K562 (cell line): Measurements from ENCODE around the gene PAN2. TPM values are rescaled to one million over a fixed set of nuclear protein-coding genes. Genes with fewer than 3 reads are reported as not detected.
A peak's percentile ranks its signal among the peaks of the same experiment; 100 is the strongest.

Experiments
- CEBPG ChIP-seq, 3 experiments: fragments of 200-800 bp in 1 of 3; sonication (Bioruptor generic) in 1 of 3; sonication (generic) in 1 of 3; formaldehyde crosslinking in 1 of 3; IDR thresholded peaks in 2 of 3; conservative IDR thresholded peaks in 1 of 3; 2 replicates each; pipeline versions ENCODE4 v1.6.1 to v1.8.0; 2016 to 2022; ENCODE audit warnings: missing compliant biosample characterization in 2 of 3, missing genetic modification characterization in 2 of 3, mild to moderate bottlenecking in 1 of 3, missing genetic modification reagents in 1 of 3
- ETV1 ChIP-seq: fragments of 450-650 bp; conservative IDR thresholded peaks from 2 replicates; pipeline ENCODE4 v1.6.1; 2016; ENCODE audit warnings: missing genetic modification characterization, control low read depth, low read depth, missing compliant biosample characterization
- LCOR ChIP-seq: sonication (generic); formaldehyde crosslinking; IDR thresholded peaks from 2 replicates; pipeline ENCODE4 v1.8.0; 2022; ENCODE audit warnings: mild to moderate bottlenecking, missing genetic modification reagents
- MED1 ChIP-seq: sonication (generic); formaldehyde crosslinking; IDR thresholded peaks from 2 replicates; pipeline ENCODE4 v1.8.1; 2023; ENCODE audit warnings: missing genetic modification reagents, borderline replicate concordance
- NEUROD1 ChIP-seq: fragments of 150-350 bp; IDR thresholded peaks from 2 replicates; pipeline ENCODE4 v1.6.1; 2014; ENCODE audit warnings: borderline replicate concordance, low read length, low read depth; ENCODE audit not compliant: partially characterized antibody
- NFE2L1 ChIP-seq: fragments of 450-650 bp; IDR thresholded peaks from 2 replicates; pipeline ENCODE4 v1.6.1; 2016; ENCODE audit warnings: missing genetic modification characterization, low read depth, mild to moderate bottlenecking, missing compliant biosample characterization, moderate library complexity, borderline replicate concordance
- PHF20 ChIP-seq: fragments of 450-650 bp; IDR thresholded peaks from 2 replicates; pipeline ENCODE4 v1.6.1; 2018; ENCODE audit not compliant: partially characterized antibody
- RHOXF2B ChIP-seq: fragments of 250-450 bp; sonication (Bioruptor Pico); conservative IDR thresholded peaks from 2 replicates; pipeline ENCODE4 v1.5.1; 2021
- SIN3A ChIP-seq, 2 experiments: fragments of 150-350 bp in 1 of 2; IDR thresholded peaks; 2 replicates each; pipeline ENCODE4 v1.6.1; 2011 to 2016; ENCODE audit warnings: borderline replicate concordance in 2 of 2, low read depth in 2 of 2, low read length in 2 of 2, mild to moderate bottlenecking in 2 of 2, moderate library complexity in 2 of 2; ENCODE audit not compliant: control insufficient read depth in 1 of 2
- TBP ChIP-seq: optimal IDR thresholded peaks from 2 replicates; pipeline ENCODE3; 2011; ENCODE audit warnings: low read depth, low read length, improper control_type of control experiment
- ZNF274 ChIP-seq: IDR thresholded peaks from 2 replicates; pipeline ENCODE4 v1.6.1; 2011; ENCODE audit warnings: low read depth, mild to moderate bottlenecking, low read length, moderate library complexity, borderline replicate concordance
- ZNF444 ChIP-seq: fragments of 250-450 bp; sonication (Bioruptor Pico); IDR thresholded peaks from 2 replicates; pipeline ENCODE4 v1.4.0; 2020; ENCODE audit warnings: mild to moderate bottlenecking, moderate library complexity
- ZNF589 ChIP-seq: fragments of 200-800 bp; sonication (Bioruptor generic); IDR thresholded peaks from 2 replicates; pipeline ENCODE4 v1.6.1; 2016; ENCODE audit warnings: low read depth, missing genetic modification characterization, missing compliant biosample characterization
- polyA plus RNA-seq, 8 experiments: library from polyadenylated mRNA; depleted of rRNA in 4 of 8; stranded (reverse) in 5 of 8; unstranded in 3 of 8; fragments of >200 nt; fragmentation: Nextera tagmentation in 2 of 8; fragmentation: Illumina TruSeq in 1 of 8; extraction: Ambion mirVana in 2 of 8; extraction: Trizol in 1 of 8; gene quantifications; 2 replicates each; pipeline versions ENCODE4 v1.2.1 to v1.2.3, GENCODE V29; 2011 to 2014; ENCODE audit warnings: inconsistent platforms in 1 of 8, missing spikeins in 1 of 8
- small RNA-seq: library from RNA; depleted of rRNA; stranded (forward); fragments of <200 nt; gene quantifications from one replicate; pipeline ENCODE3, GENCODE V24; 2014
- total RNA-seq, 7 experiments: library from RNA; depleted of rRNA in 6 of 7; stranded (reverse); fragments of >200 nt in 6 of 7; fragmentation: Illumina TruSeq in 2 of 7; extraction: Trizol in 2 of 7; gene quantifications; 2 replicates each; pipeline versions ENCODE4 v1.2.1 to v1.2.3, GENCODE V29; 2011 to 2021; ENCODE audit warnings: low replicate concordance in 1 of 7
- TF ChIP-seq, protein P1 (sequence below): fragments of 450-650 bp; formaldehyde crosslinking; IDR thresholded peaks from 2 replicates; pipeline ENCODE4 v1.4.0; 2022; ENCODE audit warnings: missing genetic modification characterization

Gene PAN2
- total and polyA plus RNA-seq, 9 of the 15 experiments (the other 6 are each of a cell fraction or from before 2014, with no cell fraction given) = 15.0 to 66.1 (median 25.9) TPM

- no peak for TF ChIP-seq ZNF274
- no peak for TF ChIP-seq RHOXF2B (CRISPR knock-in tag)
- no peak for TF ChIP-seq NFE2L1
- TF ChIP-seq NEUROD1 = no peak
- no peak for TF ChIP-seq ZNF589 (CRISPR knock-in tag)
- no peak for TF ChIP-seq MED1 (CRISPR knock-in tag)
- peak; percentile 29 to 52; a peak in 1 of 4 replicates for TF ChIP-seq SIN3A (IDR thresholded peaks at IDR 0.05; ENCODE audit: borderline replicate concordance in 2 of 2, control insufficient read depth in 1 of 2, low read depth in 2 of 2, low read length in 2 of 2)
- no peak for TF ChIP-seq ZNF444 (CRISPR knock-in tag)
- TF ChIP-seq TBP = peak; percentile 59
- TF ChIP-seq PHF20 = peak; percentile 62
- peak; percentile 88 for TF ChIP-seq LCOR (CRISPR knock-in tag)
- TF ChIP-seq CEBPG (CRISPR knock-in tag; IDR thresholded peaks at IDR 0.05) = 0 out of 2 replicates have a peak, but pooled peaks have one; percentile 17
- no peak for TF ChIP-seq CEBPG (tag; conservative IDR thresholded peaks at IDR 0.05 in 1 of 2, IDR thresholded peaks at IDR 0.05 in 1 of 2)
- TF ChIP-seq, protein P1, sequence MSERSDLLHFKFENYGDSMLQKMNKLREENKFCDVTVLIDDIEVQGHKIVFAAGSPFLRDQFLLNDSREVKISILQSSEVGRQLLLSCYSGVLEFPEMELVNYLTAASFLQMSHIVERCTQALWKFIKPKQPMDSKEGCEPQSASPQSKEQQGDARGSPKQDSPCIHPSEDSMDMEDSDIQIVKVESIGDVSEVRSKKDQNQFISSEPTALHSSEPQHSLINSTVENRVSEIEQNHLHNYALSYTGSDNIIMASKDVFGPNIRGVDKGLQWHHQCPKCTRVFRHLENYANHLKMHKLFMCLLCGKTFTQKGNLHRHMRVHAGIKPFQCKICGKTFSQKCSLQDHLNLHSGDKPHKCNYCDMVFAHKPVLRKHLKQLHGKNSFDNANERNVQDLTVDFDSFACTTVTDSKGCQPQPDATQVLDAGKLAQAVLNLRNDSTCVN (CRISPR knock-in tag) = no peak
- TF ChIP-seq ETV1 = peak; percentile 73
Observed at GRCh38 chr12:56266693-56267442, 66.9 kb downstream of the PAN2 start, which contains the start of gene COQ10A (continued).

Small RNA genes lying within 50 kb of the gene (small RNA-seq; reads per million reads assigned to genes)
- not detected for gene RNU7-40P

Other genes starting within 250 kb of the PAN2 start
Only the 7 nearest of the 22 such genes appear.
- gene ANKRD52, start 75.6 kb downstream of the PAN2 start, total RNA-seq (2014; rRNA removed) = 7.5 and 14.9 TPM in 2 replicates
- gene ANKRD52, start 75.6 kb downstream of the PAN2 start, total RNA-seq (2014; rRNA removed; fragmentation: Illumina TruSeq; extraction: Trizol) = 5.8 and 7.9 TPM in 2 replicates
- gene ANKRD52, start 75.6 kb downstream of the PAN2 start, total RNA-seq (2015; rRNA removed; fragmentation: Illumina TruSeq; extraction: Trizol) = 8.7 and 10.2 TPM in 2 replicates
- gene ANKRD52, start 75.6 kb downstream of the PAN2 start, total RNA-seq (2021) = 39.1 and 46.8 TPM in 2 replicates
- gene ANKRD52, start 75.6 kb downstream of the PAN2 start, polyA plus RNA-seq (2011; rRNA removed) = 7.4 and 13.4 TPM in 2 replicates
- gene ANKRD52, start 75.6 kb downstream of the PAN2 start, polyA plus RNA-seq (2014; fragmentation: Illumina TruSeq; extraction: Trizol) = 22.6 and 25.5 TPM in 2 replicates
- gene ANKRD52, start 75.6 kb downstream of the PAN2 start, polyA plus RNA-seq (2014; fragmentation: Nextera tagmentation; extraction: Ambion mirVana) = under 1 TPM; 0.52 to 0.55 TPM
- 16.7 and 17.3 TPM in 2 replicates for gene ANKRD52, start 75.6 kb downstream of the PAN2 start, polyA plus RNA-seq (2014; rRNA removed)
- gene COQ10A, start 67.1 kb downstream of the PAN2 start, total RNA-seq (2014; rRNA removed) = 11.3 and 14.3 TPM in 2 replicates
- gene COQ10A, start 67.1 kb downstream of the PAN2 start, total RNA-seq (2014; rRNA removed; fragmentation: Illumina TruSeq; extraction: Trizol) = 11.4 and 12.0 TPM in 2 replicates
- 10.0 and 11.0 TPM in 2 replicates for gene COQ10A, start 67.1 kb downstream of the PAN2 start, total RNA-seq (2015; rRNA removed; fragmentation: Illumina TruSeq; extraction: Trizol)
- gene COQ10A, start 67.1 kb downstream of the PAN2 start, total RNA-seq (2021) = 12.7 and 14.2 TPM in 2 replicates
- gene COQ10A, start 67.1 kb downstream of the PAN2 start, polyA plus RNA-seq (2011; rRNA removed) = 26.4 and 31.2 TPM in 2 replicates
- gene COQ10A, start 67.1 kb downstream of the PAN2 start, polyA plus RNA-seq (2014; fragmentation: Illumina TruSeq; extraction: Trizol) = 16.3 and 19.3 TPM in 2 replicates
- gene COQ10A, start 67.1 kb downstream of the PAN2 start, polyA plus RNA-seq (2014; fragmentation: Nextera tagmentation; extraction: Ambion mirVana) = 1 to 10 TPM; 3.1 to 5.7 TPM
- gene COQ10A, start 67.1 kb downstream of the PAN2 start, polyA plus RNA-seq (2014; rRNA removed) = 21.1 and 23.6 TPM in 2 replicates
- 103 and 130 TPM in 2 replicates for gene CS, start 33.7 kb downstream of the PAN2 start, total RNA-seq (2014; rRNA removed)
- gene CS, start 33.7 kb downstream of the PAN2 start, total RNA-seq (2014; rRNA removed; fragmentation: Illumina TruSeq; extraction: Trizol) = 149 and 156 TPM in 2 replicates
- 164 and 168 TPM in 2 replicates for gene CS, start 33.7 kb downstream of the PAN2 start, total RNA-seq (2015; rRNA removed; fragmentation: Illumina TruSeq; extraction: Trizol)
- gene CS, start 33.7 kb downstream of the PAN2 start, total RNA-seq (2021) = 365 and 375 TPM in 2 replicates
- gene CS, start 33.7 kb downstream of the PAN2 start, polyA plus RNA-seq (2011; rRNA removed) = 107 and 183 TPM in 2 replicates
- gene CS, start 33.7 kb downstream of the PAN2 start, polyA plus RNA-seq (2014; fragmentation: Illumina TruSeq; extraction: Trizol) = 301 and 390 TPM in 2 replicates
- gene CS, start 33.7 kb downstream of the PAN2 start, polyA plus RNA-seq (2014; fragmentation: Nextera tagmentation; extraction: Ambion mirVana) = 100 to 1,000 TPM in 1 of 2 experiments, 10 to 100 TPM in 1; 99.9 to 239 TPM
- 109 and 122 TPM in 2 replicates for gene CS, start 33.7 kb downstream of the PAN2 start, polyA plus RNA-seq (2014; rRNA removed)
- 92.1 and 99.8 TPM in 2 replicates for gene CNPY2, start 18.0 kb downstream of the PAN2 start, total RNA-seq (2014; rRNA removed)
- gene CNPY2, start 18.0 kb downstream of the PAN2 start, total RNA-seq (2014; rRNA removed; fragmentation: Illumina TruSeq; extraction: Trizol) = 147 and 150 TPM in 2 replicates
- gene CNPY2, start 18.0 kb downstream of the PAN2 start, total RNA-seq (2015; rRNA removed; fragmentation: Illumina TruSeq; extraction: Trizol) = 134 and 138 TPM in 2 replicates
- 126 and 135 TPM in 2 replicates for gene CNPY2, start 18.0 kb downstream of the PAN2 start, total RNA-seq (2021)
- gene CNPY2, start 18.0 kb downstream of the PAN2 start, polyA plus RNA-seq (2011; rRNA removed) = 181 and 190 TPM in 2 replicates
- gene CNPY2, start 18.0 kb downstream of the PAN2 start, polyA plus RNA-seq (2014; fragmentation: Illumina TruSeq; extraction: Trizol) = 139 and 142 TPM in 2 replicates
- 10 to 100 TPM; 33.8 to 45.0 TPM for gene CNPY2, start 18.0 kb downstream of the PAN2 start, polyA plus RNA-seq (2014; fragmentation: Nextera tagmentation; extraction: Ambion mirVana)
- gene CNPY2, start 18.0 kb downstream of the PAN2 start, polyA plus RNA-seq (2014; rRNA removed) = 163 and 169 TPM in 2 replicates
- gene IL23A, start 4.9 kb upstream of the PAN2 start, total RNA-seq (2014; rRNA removed) = 7.8 and 8.9 TPM in 2 replicates
- 9.0 and 9.1 TPM in 2 replicates for gene IL23A, start 4.9 kb upstream of the PAN2 start, total RNA-seq (2014; rRNA removed; fragmentation: Illumina TruSeq; extraction: Trizol)
- gene IL23A, start 4.9 kb upstream of the PAN2 start, total RNA-seq (2015; rRNA removed; fragmentation: Illumina TruSeq; extraction: Trizol) = 9.1 TPM in 2 replicates
- 9.6 and 12.5 TPM in 2 replicates for gene IL23A, start 4.9 kb upstream of the PAN2 start, total RNA-seq (2021)
- gene IL23A, start 4.9 kb upstream of the PAN2 start, polyA plus RNA-seq (2011; rRNA removed) = 4.4 and 21.6 TPM in 2 replicates
- 20.1 and 22.5 TPM in 2 replicates for gene IL23A, start 4.9 kb upstream of the PAN2 start, polyA plus RNA-seq (2014; fragmentation: Illumina TruSeq; extraction: Trizol)
- gene IL23A, start 4.9 kb upstream of the PAN2 start, polyA plus RNA-seq (2014; fragmentation: Nextera tagmentation; extraction: Ambion mirVana) = 10 to 100 TPM; 36.7 to 37.2 TPM
- 21.3 and 29.3 TPM in 2 replicates for gene IL23A, start 4.9 kb upstream of the PAN2 start, polyA plus RNA-seq (2014; rRNA removed)
- 32.7 and 36.9 TPM in 2 replicates for gene STAT2, start 26.1 kb upstream of the PAN2 start, total RNA-seq (2014; rRNA removed)
- 38.6 and 40.3 TPM in 2 replicates for gene STAT2, start 26.1 kb upstream of the PAN2 start, total RNA-seq (2014; rRNA removed; fragmentation: Illumina TruSeq; extraction: Trizol)
- 39.1 and 40.5 TPM in 2 replicates for gene STAT2, start 26.1 kb upstream of the PAN2 start, total RNA-seq (2015; rRNA removed; fragmentation: Illumina TruSeq; extraction: Trizol)
- 46.9 and 49.3 TPM in 2 replicates for gene STAT2, start 26.1 kb upstream of the PAN2 start, total RNA-seq (2021)
- 44.2 and 71.2 TPM in 2 replicates for gene STAT2, start 26.1 kb upstream of the PAN2 start, polyA plus RNA-seq (2011; rRNA removed)
- 38.2 and 39.2 TPM in 2 replicates for gene STAT2, start 26.1 kb upstream of the PAN2 start, polyA plus RNA-seq (2014; fragmentation: Illumina TruSeq; extraction: Trizol)
- 10 to 100 TPM; 15.5 to 16.9 TPM for gene STAT2, start 26.1 kb upstream of the PAN2 start, polyA plus RNA-seq (2014; fragmentation: Nextera tagmentation; extraction: Ambion mirVana)
- 39.1 and 40.1 TPM in 2 replicates for gene STAT2, start 26.1 kb upstream of the PAN2 start, polyA plus RNA-seq (2014; rRNA removed)
- 0.09 TPM in 1 of 2 replicates, not detected in the other for gene APOF, start 28.9 kb upstream of the PAN2 start, total RNA-seq (2014; rRNA removed)
- gene APOF, start 28.9 kb upstream of the PAN2 start, total RNA-seq (2014; rRNA removed; fragmentation: Illumina TruSeq; extraction: Trizol) = not detected in 2 replicates
- gene APOF, start 28.9 kb upstream of the PAN2 start, total RNA-seq (2015; rRNA removed; fragmentation: Illumina TruSeq; extraction: Trizol) = not detected in 2 replicates
- 0.09 TPM in 1 of 2 replicates, not detected in the other for gene APOF, start 28.9 kb upstream of the PAN2 start, total RNA-seq (2021)
- not detected in 2 replicates for gene APOF, start 28.9 kb upstream of the PAN2 start, polyA plus RNA-seq (2011; rRNA removed)
- not detected in 2 replicates for gene APOF, start 28.9 kb upstream of the PAN2 start, polyA plus RNA-seq (2014; fragmentation: Illumina TruSeq; extraction: Trizol)
- under 1 TPM; 0.14 to 0.15 TPM for gene APOF, start 28.9 kb upstream of the PAN2 start, polyA plus RNA-seq (2014; fragmentation: Nextera tagmentation; extraction: Ambion mirVana)
- gene APOF, start 28.9 kb upstream of the PAN2 start, polyA plus RNA-seq (2014; rRNA removed) = not detected in 2 replicates